DND-41 (cell line): ENCODE data around the gene GAD1.
A peak's percentile ranks its signal among the peaks of the same experiment; 100 is the strongest.

ENCODE experiments used
- CTCF ChIP-seq: IDR thresholded peaks from 2 replicates; pipeline ENCODE4 v1.5.1; 2012; ENCODE audit warnings: borderline replicate concordance, low read length, moderate library complexity, mild to moderate bottlenecking; ENCODE audit not compliant: poor library complexity, severe bottlenecking; ENCODE audit errors: extremely low read depth
- EZH2 ChIP-seq: IDR thresholded peaks from 3 replicates; pipeline ENCODE4 v1.6.1; 2012; ENCODE audit warnings: borderline replicate concordance, low read depth, mild to moderate bottlenecking, moderate library complexity, low read length, inconsistent platforms; ENCODE audit not compliant: severe bottlenecking

DNA sequence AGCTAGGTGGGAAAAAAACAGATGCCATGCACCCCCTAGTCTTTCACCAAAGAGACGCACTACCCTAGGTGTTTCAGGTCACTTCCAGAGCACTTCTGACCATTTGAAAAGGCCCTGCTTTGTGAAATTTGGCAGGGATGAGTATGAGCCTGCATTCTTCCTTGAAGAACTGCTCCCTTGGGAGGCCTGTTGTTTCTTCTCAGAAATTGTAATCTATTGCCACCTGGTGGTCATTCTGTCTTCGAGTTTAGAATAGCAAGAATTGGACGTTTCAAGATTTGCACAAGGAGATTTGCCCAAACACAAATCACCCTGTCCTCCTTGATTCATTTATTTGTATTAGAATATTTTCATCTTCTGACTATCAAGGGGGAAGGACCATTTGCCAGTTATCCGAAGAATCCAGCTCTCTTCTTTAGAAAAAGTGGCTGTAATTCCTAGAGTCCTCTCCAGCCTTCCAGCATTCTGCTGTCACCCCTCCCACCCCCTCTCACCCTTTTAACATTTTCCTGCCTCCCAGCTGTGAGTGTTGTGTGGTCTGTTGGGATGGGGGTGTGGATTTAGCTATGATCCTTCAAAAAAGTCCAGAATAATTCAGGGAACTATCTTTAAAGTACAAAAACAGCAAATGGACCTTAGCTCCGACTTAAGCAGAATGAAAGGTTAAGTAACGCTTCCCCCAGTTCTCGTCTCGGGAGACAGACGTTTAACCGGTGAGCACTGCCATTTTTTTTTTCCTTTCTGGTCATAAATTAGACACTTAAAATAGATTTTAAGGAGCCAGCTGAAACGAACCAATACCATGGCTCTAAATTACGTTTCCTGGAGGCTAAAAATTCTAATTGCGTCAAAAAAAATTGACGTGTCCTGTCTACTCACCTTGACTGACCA, 3.7 kb upstream of the GAD1 start:
- TF ChIP-seq CTCF (peak; percentile 79), EZH2 (no peak)
